Subcutaneous adipose tissue (tissue), 4 donors: ENCODE results near the gene SYT8. TPM values are rescaled to one million over a fixed set of nuclear protein-coding genes. Genes with fewer than 3 reads are reported as not detected.

Experiments
- CTCF ChIP-seq: fragments of 450-650 bp; IDR thresholded peaks from one replicate; pipeline ENCODE4 v1.5.1; 2016; ENCODE audit warnings: low read depth, mild to moderate bottlenecking, control low read depth, antibody characterized with exemption, moderate library complexity
- total RNA-seq, 4 donors: library from RNA; depleted of rRNA; stranded (reverse); fragments of >200 nt; gene quantifications; one replicate each; pipeline ENCODE4 v1.1.0, GENCODE V29; 2016

Gene SYT8
- total RNA-seq, 4 donors from 2014 or later = not detected

- TF ChIP-seq CTCF = no peak
These were observed 32.0 kb downstream of the SYT8 start for GRCh38 chr11:1866776-1867175.

GRCh38 chr11:1867381-1867780, 32.6 kb downstream of the SYT8 start:
- TF ChIP-seq CTCF = no peak

GRCh38 chr11:1868056-1868635, 33.4 kb downstream of the SYT8 start:
- TF ChIP-seq CTCF = no peak

- no peak for TF ChIP-seq CTCF
These were observed 34.0 kb downstream of the SYT8 start for GRCh38 chr11:1868636-1869291.

GRCh38 chr11:1869427-1870325, 34.9 kb downstream of the SYT8 start:
- no peak for TF ChIP-seq CTCF

- TF ChIP-seq CTCF = no peak
These were observed 35.5 kb downstream of the SYT8 start for GRCh38 chr11:1870326-1870696.
